PC-9 (cell line): ENCODE results near the gene SERP2.

Experiments
- CTCF ChIP-seq: fragments of 200-600 bp; sonication (generic); conservative IDR thresholded peaks from 2 replicates; pipeline ENCODE4 v1.6.1; 2017; ENCODE audit warnings: mixed run types, antibody characterized with exemption, mild to moderate bottlenecking, moderate library complexity
- EZH2 ChIP-seq: fragments of 200-600 bp; sonication (generic); IDR thresholded peaks from 2 replicates; pipeline ENCODE4 v1.8.0; 2017; ENCODE audit warnings: antibody characterized with exemption, low read depth

- TF ChIP-seq CTCF: no peak
- no peak for TF ChIP-seq EZH2
Observed at GRCh38 chr13:44410328-44410859, 36.8 kb downstream of the SERP2 start.
